ENCODE measurements around the gene RAD23A. TPM values are rescaled to one million over a fixed set of nuclear protein-coding genes. Genes with fewer than 3 reads are reported as not detected.

The RAD23A gene
- total RNA-seq, 6 experiments from 2014 or later, result 108 to 140 (median 129) TPM

Small RNA genes lying within 50 kb of the gene (microRNA-seq; reads per million reads assigned to microRNA genes)
- not detected for gene MIR5695
- gene MIR6515, result 4.6 reads per million

Other genes starting within 250 kb of the RAD23A start
- gene FBXW9, start 249.2 kb upstream of the RAD23A start, total RNA-seq (2021; fragmentation: NEBNext Ultra II Directional; extraction: Animal tissue kit (Norgen Biotek cat#: 25700)), result 1 to 10 TPM; 4.5 to 7.1 (median 5.4) TPM
- 10 to 100 TPM; 56.8 to 78.7 (median 66.0) TPM for gene TNPO2, start 221.9 kb upstream of the RAD23A start, total RNA-seq (2021; fragmentation: NEBNext Ultra II Directional; extraction: Animal tissue kit (Norgen Biotek cat#: 25700))
- gene TRIR, start 211.2 kb upstream of the RAD23A start, total RNA-seq (2021; fragmentation: NEBNext Ultra II Directional; extraction: Animal tissue kit (Norgen Biotek cat#: 25700)), result 100 to 1,000 TPM; 147 to 189 (median 176) TPM
- 100 to 1,000 TPM in 5 of 6 experiments, 10 to 100 TPM in 1; 97.0 to 116 (median 107) TPM for gene GET3, start 208.4 kb upstream of the RAD23A start, total RNA-seq (2021; fragmentation: NEBNext Ultra II Directional; extraction: Animal tissue kit (Norgen Biotek cat#: 25700))
- gene BEST2, start 194.1 kb upstream of the RAD23A start, total RNA-seq (2021; fragmentation: NEBNext Ultra II Directional; extraction: Animal tissue kit (Norgen Biotek cat#: 25700)), result not detected
- 10 to 100 TPM; 10.5 to 13.8 (median 11.5) TPM for gene HOOK2, start 170.3 kb upstream of the RAD23A start, total RNA-seq (2021; fragmentation: NEBNext Ultra II Directional; extraction: Animal tissue kit (Norgen Biotek cat#: 25700))
- gene JUNB, start 154.4 kb upstream of the RAD23A start, total RNA-seq (2021; fragmentation: NEBNext Ultra II Directional; extraction: Animal tissue kit (Norgen Biotek cat#: 25700)), result 10 to 100 TPM; 52.1 to 89.2 (median 83.8) TPM
- 100 to 1,000 TPM; 214 to 269 (median 229) TPM for gene PRDX2, start 144.1 kb upstream of the RAD23A start, total RNA-seq (2021; fragmentation: NEBNext Ultra II Directional; extraction: Animal tissue kit (Norgen Biotek cat#: 25700))
- gene THSD8, start 143.8 kb upstream of the RAD23A start, total RNA-seq (2021; fragmentation: NEBNext Ultra II Directional; extraction: Animal tissue kit (Norgen Biotek cat#: 25700)), result 10 to 100 TPM; 14.1 to 30.3 (median 25.6) TPM
- gene RNASEH2A, start 139.3 kb upstream of the RAD23A start, total RNA-seq (2021; fragmentation: NEBNext Ultra II Directional; extraction: Animal tissue kit (Norgen Biotek cat#: 25700)), result 10 to 100 TPM; 17.9 to 43.2 (median 37.7) TPM
- gene RTBDN, start 111.3 kb upstream of the RAD23A start, total RNA-seq (2021; fragmentation: NEBNext Ultra II Directional; extraction: Animal tissue kit (Norgen Biotek cat#: 25700)), result not detected
- under 1 TPM in 3 of 6 experiments, not detected in 3; 0.09 to 0.34 (median 0.26) TPM for gene MAST1, start 107.3 kb upstream of the RAD23A start, total RNA-seq (2021; fragmentation: NEBNext Ultra II Directional; extraction: Animal tissue kit (Norgen Biotek cat#: 25700))
- 10 to 100 TPM; 26.0 to 33.5 (median 28.4) TPM for gene DNASE2, start 64.4 kb upstream of the RAD23A start, total RNA-seq (2021; fragmentation: NEBNext Ultra II Directional; extraction: Animal tissue kit (Norgen Biotek cat#: 25700))
- gene KLF1, start 58.7 kb upstream of the RAD23A start, total RNA-seq (2021; fragmentation: NEBNext Ultra II Directional; extraction: Animal tissue kit (Norgen Biotek cat#: 25700)), result not detected
- 10 to 100 TPM; 20.6 to 24.6 (median 21.1) TPM for gene GCDH, start 54.7 kb upstream of the RAD23A start, total RNA-seq (2021; fragmentation: NEBNext Ultra II Directional; extraction: Animal tissue kit (Norgen Biotek cat#: 25700))
- 1 to 10 TPM in 3 of 6 experiments, under 1 TPM in 3; 0.28 to 1.7 (median 0.91) TPM for gene SYCE2, start 26.6 kb upstream of the RAD23A start, total RNA-seq (2021; fragmentation: NEBNext Ultra II Directional; extraction: Animal tissue kit (Norgen Biotek cat#: 25700))
- gene FARSA, start 12.2 kb upstream of the RAD23A start, total RNA-seq (2021; fragmentation: NEBNext Ultra II Directional; extraction: Animal tissue kit (Norgen Biotek cat#: 25700)), result 100 to 1,000 TPM in 1 of 6 experiments, 10 to 100 TPM in 5; 87.8 to 101 (median 90.4) TPM
- 1,000 to 10,000 TPM; 1,716 to 2,461 (median 2,371) TPM for gene CALR, start 7.3 kb upstream of the RAD23A start, total RNA-seq (2021; fragmentation: NEBNext Ultra II Directional; extraction: Animal tissue kit (Norgen Biotek cat#: 25700))
- gene GADD45GIP1, start 11.4 kb downstream of the RAD23A start, total RNA-seq (2021; fragmentation: NEBNext Ultra II Directional; extraction: Animal tissue kit (Norgen Biotek cat#: 25700)), result 10 to 100 TPM; 34.3 to 54.3 (median 46.9) TPM
- not detected for gene DAND5, start 23.7 kb downstream of the RAD23A start, total RNA-seq (2021; fragmentation: NEBNext Ultra II Directional; extraction: Animal tissue kit (Norgen Biotek cat#: 25700))
- gene NFIX, start 49.6 kb downstream of the RAD23A start, total RNA-seq (2021; fragmentation: NEBNext Ultra II Directional; extraction: Animal tissue kit (Norgen Biotek cat#: 25700)), result 100 to 1,000 TPM; 129 to 161 (median 142) TPM
- gene LYL1, start 157.0 kb downstream of the RAD23A start, total RNA-seq (2021; fragmentation: NEBNext Ultra II Directional; extraction: Animal tissue kit (Norgen Biotek cat#: 25700)), result 1 to 10 TPM; 1.5 to 5.1 (median 4.2) TPM
- 10 to 100 TPM; 36.3 to 49.9 (median 39.6) TPM for gene TRMT1, start 170.9 kb downstream of the RAD23A start, total RNA-seq (2021; fragmentation: NEBNext Ultra II Directional; extraction: Animal tissue kit (Norgen Biotek cat#: 25700))
- 100 to 1,000 TPM; 126 to 146 (median 139) TPM for gene NACC1, start 172.4 kb downstream of the RAD23A start, total RNA-seq (2021; fragmentation: NEBNext Ultra II Directional; extraction: Animal tissue kit (Norgen Biotek cat#: 25700))
- gene STX10, start 204.5 kb downstream of the RAD23A start, total RNA-seq (2021; fragmentation: NEBNext Ultra II Directional; extraction: Animal tissue kit (Norgen Biotek cat#: 25700)), result 10 to 100 TPM; 48.5 to 63.4 (median 54.0) TPM
- 10 to 100 TPM; 68.9 to 91.2 (median 87.7) TPM for gene IER2, start 204.5 kb downstream of the RAD23A start, total RNA-seq (2021; fragmentation: NEBNext Ultra II Directional; extraction: Animal tissue kit (Norgen Biotek cat#: 25700))

Data from HFFc6 (cell line).